Memory B cell (primary cell): ENCODE data around the gene LETM1.
"Not testable (repeated sequence)": the region's sequence is repeated elsewhere in the genome, so short reads cannot be mapped to it uniquely, and the experiment has no call there.

Source experiments
- ATAC-seq: fragments of 150-1000 bp; cut with Tn5 transposase; 2 replicates; pipeline ENCODE4 v1.10.0; 2021; ENCODE audit warnings: low read depth, mild to moderate bottlenecking, moderate library complexity
- DNase-seq, 2 donors: peaks; one replicate each; pipeline ENCODE4 v3.0.0; 2022; ENCODE audit warnings: low spot score in 2 of 2
- H3K27ac Mint-ChIP-seq: one replicate; pipeline ENCODE4 v1.8.0; 2022; ENCODE audit warnings: mild to moderate bottlenecking, moderate library complexity, mixed read lengths
- H3K27me3 Mint-ChIP-seq: one replicate; pipeline ENCODE4 v1.8.0; 2022; ENCODE audit warnings: mixed read lengths
- H3K36me3 Mint-ChIP-seq: one replicate; pipeline ENCODE4 v1.8.0; 2022; ENCODE audit warnings: mild to moderate bottlenecking, mixed read lengths
- H3K4me1 Mint-ChIP-seq: one replicate; pipeline ENCODE4 v1.8.0; 2022; ENCODE audit warnings: mixed read lengths
- H3K4me3 Mint-ChIP-seq: one replicate; pipeline ENCODE4 v1.8.0; 2022; ENCODE audit warnings: mild to moderate bottlenecking, moderate library complexity, mixed read lengths
- H3K9me3 Mint-ChIP-seq: one replicate; pipeline ENCODE4 v1.8.0; 2022; ENCODE audit warnings: mixed read lengths

Gene LETM1

DNA sequence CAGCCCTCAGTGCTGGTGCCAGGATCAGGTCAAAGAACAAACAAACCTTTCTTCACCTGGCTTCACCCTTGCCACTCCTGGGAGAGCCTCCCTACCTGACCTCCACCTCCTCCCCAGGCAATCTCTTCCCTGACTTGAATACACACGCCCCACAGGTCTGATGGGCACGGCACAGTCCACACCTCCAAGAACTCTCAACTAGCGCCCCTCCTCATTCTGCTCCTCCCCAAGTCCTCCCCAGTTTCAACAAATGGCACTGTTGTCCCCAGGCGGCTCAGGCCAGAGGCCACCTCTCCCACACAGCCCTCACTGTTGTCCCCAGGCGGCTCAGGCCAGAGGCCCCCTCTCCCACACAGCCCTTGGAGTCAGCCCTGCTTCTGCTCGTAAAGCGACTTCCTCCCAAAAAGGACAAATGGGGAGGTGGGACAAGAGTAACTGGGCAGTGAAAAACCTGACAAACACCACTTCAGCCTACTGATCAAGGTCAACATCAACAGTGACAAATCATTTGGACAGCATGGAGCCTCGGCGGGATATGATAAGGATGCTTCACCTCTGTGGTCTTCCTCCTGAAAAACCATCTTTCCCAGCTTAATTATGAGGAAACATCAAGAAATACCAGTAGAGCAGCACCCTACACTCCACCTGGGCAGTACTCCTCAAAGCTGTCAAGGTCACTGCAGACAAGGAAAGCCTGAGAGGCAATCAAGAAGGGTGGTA is 2.9 kb downstream of the LETM1 start:
- Mint-ChIP-seq H3K27ac (peak overlapping the region; percentile 58), H3K4me1 (peaks cover 16% of the 10 kb centered on the region), H3K4me3 (no peak overlapping the region), H3K27me3 (no peaks in the 10 kb centered on the region), H3K9me3 (no peaks in the 10 kb centered on the region), H3K36me3 (peaks cover 7% of the 10 kb centered on the region)
- DNase-seq (no peak), ATAC-seq (no peak)

DNA sequence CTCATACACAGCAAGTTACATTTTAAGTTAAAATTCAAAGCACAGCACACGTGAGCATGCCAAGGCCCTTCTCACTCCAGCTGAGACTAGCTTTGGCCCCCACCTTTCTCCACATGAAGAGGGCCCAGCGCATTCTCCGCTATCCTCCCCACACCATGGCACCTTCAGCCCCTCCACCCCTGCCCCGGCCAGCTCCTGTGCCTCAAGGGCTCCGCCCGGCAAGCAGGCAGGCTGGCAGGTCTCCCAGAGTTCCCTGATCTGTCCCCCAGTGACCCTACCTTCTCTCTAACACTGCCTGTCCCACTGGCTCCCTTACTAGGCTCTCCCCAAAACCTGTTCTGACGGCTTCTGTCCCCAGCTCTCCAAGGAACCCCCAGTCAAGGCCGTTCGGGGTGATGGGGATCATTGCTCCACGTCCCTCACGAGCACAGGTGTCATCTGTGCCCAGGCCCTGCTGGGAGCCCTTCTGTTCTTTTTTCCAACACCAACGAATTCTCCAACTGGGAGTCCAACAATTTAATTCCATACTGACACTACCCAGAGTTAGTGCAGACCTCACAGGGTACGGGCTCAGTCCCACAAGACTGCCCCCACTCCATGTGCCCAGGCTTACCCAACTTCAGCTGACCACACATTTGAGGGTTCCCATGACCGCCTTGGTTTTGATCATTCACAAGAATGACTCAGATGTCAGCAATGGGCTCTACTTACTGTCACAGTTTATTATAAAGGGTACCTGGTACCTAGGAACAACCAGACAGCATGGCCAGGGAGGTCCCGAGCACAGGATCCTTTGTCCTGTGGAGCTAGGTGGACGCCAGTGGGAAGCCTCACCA is 4.2 kb downstream of the LETM1 start:
- no peak for DNase-seq
- peaks cover 18% of the 10 kb centered on the region for H3K4me1 Mint-ChIP-seq
- no peaks in the 10 kb centered on the region for H3K9me3 Mint-ChIP-seq
- no peak overlapping the region for H3K27ac Mint-ChIP-seq
- H3K4me3 Mint-ChIP-seq = no peak overlapping the region
- peaks cover 8% of the 10 kb centered on the region for H3K36me3 Mint-ChIP-seq
- ATAC-seq = no peak
- no peaks in the 10 kb centered on the region for H3K27me3 Mint-ChIP-seq

DNA sequence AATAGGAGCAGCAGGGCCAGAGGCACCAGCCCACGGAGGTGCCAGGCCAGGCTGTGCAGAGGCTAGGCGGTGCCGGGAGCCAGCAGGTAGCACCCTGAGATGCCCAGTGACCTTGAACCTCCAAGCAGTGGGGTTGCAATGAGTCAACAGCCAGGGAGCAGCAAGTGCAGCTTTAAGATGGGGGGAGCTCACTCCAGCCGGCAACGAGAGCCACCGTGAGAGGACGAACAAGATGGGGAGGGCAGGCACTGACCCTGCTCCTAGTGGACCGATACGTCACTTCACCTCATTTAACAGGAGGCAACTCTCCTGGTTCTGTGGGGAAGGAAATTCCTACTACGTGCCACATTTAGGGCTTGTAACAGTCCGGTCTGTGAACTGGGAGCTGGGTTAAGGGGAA is 4.8 kb downstream of the LETM1 start:
- no peak for ATAC-seq
- Mint-ChIP-seq H3K27me3 (no peaks in the 10 kb centered on the region), H3K4me1 (peaks cover 18% of the 10 kb centered on the region), H3K36me3 (peaks cover 10% of the 10 kb centered on the region), H3K4me3 (no peak overlapping the region), H3K9me3 (no peaks in the 10 kb centered on the region), H3K27ac (no peak overlapping the region)
- DNase-seq = no peak

DNA sequence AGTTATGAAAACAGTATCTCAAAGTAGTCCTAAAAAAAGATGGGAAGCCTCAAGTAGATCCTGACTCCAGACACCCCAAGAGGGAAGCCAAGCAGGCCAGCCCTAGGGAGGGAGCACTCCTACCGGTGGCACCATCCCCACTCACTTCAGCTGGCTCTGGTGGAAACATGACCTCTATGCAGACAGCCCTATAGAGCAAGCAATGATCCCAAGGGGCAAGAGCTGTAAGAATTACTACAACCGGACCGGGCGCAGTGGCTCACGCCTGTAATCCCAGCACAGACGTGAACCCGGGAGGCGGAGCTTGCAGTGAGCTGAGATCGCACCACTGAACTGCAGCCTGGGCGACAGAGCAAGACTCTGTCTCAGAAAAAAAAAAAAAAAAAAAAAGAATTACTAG is 5.7 kb downstream of the LETM1 start:
- no peaks in the 10 kb centered on the region for H3K27me3 Mint-ChIP-seq
- H3K27ac Mint-ChIP-seq = no peak overlapping the region
- peaks cover 18% of the 10 kb centered on the region for H3K4me1 Mint-ChIP-seq
- peaks cover 10% of the 10 kb centered on the region for H3K36me3 Mint-ChIP-seq
- DNase-seq (no peak), ATAC-seq (no peak)
- H3K4me3 Mint-ChIP-seq = no peak overlapping the region
- no peaks in the 10 kb centered on the region for H3K9me3 Mint-ChIP-seq

DNA sequence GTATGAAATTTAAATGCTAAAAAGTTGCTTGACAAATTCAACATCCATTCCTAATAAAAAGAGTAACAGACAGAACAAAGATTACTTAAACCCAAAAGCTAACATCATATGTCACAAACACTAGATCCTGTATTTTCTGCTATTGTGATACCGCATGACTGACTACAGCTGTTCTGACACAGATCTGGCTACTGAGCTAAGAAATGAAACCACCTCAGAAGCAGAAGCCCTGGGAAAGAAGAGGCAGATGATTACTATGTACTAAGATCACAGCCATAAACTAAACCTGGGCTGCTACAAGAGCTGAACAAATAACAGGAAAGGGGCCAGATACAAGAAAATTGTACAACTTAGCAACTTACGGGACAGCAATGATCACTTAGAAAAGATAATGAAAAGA is 9.4 kb downstream of the LETM1 start:
- H3K9me3 Mint-ChIP-seq = no peaks in the 10 kb centered on the region
- no peak for DNase-seq
- H3K4me1 Mint-ChIP-seq = peaks cover 3% of the 10 kb centered on the region
- H3K36me3 Mint-ChIP-seq = peaks cover 13% of the 10 kb centered on the region
- no peaks in the 10 kb centered on the region for H3K27me3 Mint-ChIP-seq
- H3K27ac Mint-ChIP-seq = no peak overlapping the region
- no peak overlapping the region for H3K4me3 Mint-ChIP-seq
- ATAC-seq = no peak

DNA sequence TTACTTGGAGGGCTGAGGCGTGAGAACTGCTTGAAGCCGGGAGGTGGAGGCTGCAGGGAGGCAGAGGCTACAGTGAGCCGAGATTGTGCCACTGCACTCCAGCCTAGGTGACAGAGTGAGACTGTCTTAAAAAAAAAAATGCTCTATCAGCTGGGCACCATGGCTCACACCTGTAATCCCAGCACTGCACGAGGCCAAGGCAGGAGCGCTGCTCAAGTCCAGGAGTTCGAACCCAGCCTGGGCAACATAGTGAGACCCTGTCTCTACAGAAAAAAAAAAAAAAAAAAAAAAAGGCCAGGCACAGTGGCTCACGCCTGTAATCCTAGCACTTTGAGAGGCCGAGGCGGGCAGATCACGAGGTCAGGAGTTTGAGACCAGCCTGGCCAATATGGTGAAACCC is 11.3 kb downstream of the LETM1 start:
- H3K27ac Mint-ChIP-seq, H3K4me3 Mint-ChIP-seq, DNase-seq, H3K4me1 Mint-ChIP-seq, H3K9me3 Mint-ChIP-seq, H3K27me3 Mint-ChIP-seq, ATAC-seq: not testable (repeated sequence)
- H3K36me3 Mint-ChIP-seq = peaks cover 16% of the 10 kb centered on the region

DNA sequence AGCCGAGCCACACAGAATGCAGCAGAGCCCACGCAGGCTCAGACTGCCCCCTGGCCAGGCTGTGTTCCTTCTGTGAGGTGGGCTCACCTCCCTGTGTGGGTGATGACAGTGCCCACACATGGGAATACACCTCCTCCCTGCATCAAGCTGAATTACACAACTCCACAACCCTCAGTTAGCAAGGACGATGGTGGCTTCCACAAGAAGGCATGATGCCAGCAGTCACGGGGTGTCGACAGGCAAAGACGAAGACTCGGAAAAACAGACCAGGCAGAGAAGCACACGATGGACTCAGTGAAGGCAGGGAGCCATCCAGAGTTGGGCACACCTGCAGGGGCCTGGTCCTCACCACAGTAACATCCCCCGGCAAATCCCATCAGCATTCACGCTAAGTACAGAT is 12.1 kb downstream of the LETM1 start:
- no peaks in the 10 kb centered on the region for H3K9me3 Mint-ChIP-seq
- ATAC-seq (no peak), DNase-seq (no peak)
- no peaks in the 10 kb centered on the region for H3K27me3 Mint-ChIP-seq
- H3K4me1 Mint-ChIP-seq = peaks cover 2% of the 10 kb centered on the region
- peaks cover 22% of the 10 kb centered on the region for H3K36me3 Mint-ChIP-seq
- no peak overlapping the region for H3K27ac Mint-ChIP-seq
- no peak overlapping the region for H3K4me3 Mint-ChIP-seq

DNA sequence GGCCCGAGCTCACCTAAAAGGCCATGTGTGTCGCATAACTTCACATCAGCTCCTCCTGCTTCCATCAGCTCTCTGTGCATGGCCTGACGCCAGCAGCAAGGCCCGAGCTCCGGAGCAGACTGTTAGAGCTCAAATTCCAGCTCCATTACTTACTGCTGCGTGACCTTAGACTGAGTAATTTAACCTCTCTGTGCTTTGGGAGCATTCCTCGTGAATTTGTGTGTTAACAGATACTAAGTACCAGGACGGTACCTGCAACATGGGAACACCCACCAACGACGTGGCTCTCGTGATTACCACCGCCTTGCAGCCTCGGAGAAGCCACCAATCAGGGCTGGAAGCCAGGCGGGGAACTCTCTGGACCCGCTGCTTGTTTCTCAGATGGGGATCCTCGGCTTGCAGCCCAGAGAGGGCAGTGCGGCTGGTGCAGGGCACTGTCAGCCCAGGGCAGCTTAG is 12.9 kb downstream of the LETM1 start:
- Mint-ChIP-seq H3K4me1 (peaks cover 2% of the 10 kb centered on the region), H3K36me3 (peaks cover 22% of the 10 kb centered on the region), H3K27me3 (no peaks in the 10 kb centered on the region), H3K4me3 (no peak overlapping the region), H3K9me3 (no peaks in the 10 kb centered on the region), H3K27ac (no peak overlapping the region)
- DNase-seq (no peak), ATAC-seq (no peak)

DNA sequence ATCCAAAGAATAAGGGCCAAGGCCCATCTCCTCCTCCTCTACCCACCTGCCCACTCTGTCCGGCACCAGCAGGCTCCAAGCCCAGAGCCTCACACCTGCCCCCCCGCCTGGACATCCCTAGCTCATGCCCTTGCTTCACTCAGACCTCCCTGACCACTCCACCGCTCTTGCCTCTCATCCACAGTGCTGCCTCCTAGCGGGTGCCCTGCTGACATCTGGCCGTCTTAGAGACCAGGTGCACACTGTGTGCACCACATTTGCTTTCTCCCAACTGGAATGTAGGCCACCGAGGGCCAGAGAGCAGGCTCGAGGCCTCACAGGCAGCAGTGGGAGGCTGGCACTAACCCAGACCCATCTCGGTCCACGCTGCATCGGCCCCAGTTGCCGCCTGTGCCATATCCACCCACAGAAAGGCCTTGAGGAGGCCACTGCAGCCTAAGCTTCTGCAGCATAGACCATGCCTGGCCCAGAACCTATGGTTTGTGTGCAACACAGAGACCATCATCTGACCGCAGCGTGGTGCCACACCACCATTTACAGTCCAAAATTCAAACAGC is 13.5 kb downstream of the LETM1 start:
- Mint-ChIP-seq H3K9me3 (no peaks in the 10 kb centered on the region), H3K4me1 (peaks cover 2% of the 10 kb centered on the region), H3K27ac (no peak overlapping the region), H3K4me3 (no peak overlapping the region), H3K36me3 (peaks cover 22% of the 10 kb centered on the region), H3K27me3 (no peaks in the 10 kb centered on the region)
- ATAC-seq (no peak), DNase-seq (no peak)

DNA sequence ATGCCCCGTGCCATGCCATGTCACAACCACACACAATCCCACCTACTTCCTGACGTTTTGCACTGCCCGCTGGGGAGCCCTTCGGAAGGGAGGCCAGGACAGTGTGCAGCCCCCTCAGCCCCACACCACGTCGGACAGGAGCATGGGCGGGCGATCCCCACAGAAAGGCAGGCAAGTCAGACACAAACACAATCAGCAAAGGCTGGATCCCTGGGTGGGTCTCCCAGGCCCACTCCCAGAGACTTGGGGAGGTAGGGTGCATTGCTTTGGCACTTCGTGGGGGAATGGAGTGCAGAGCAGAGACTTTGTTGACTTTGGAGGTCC is 14.1 kb downstream of the LETM1 start:
- Mint-ChIP-seq H3K4me3 (no peak overlapping the region), H3K27me3 (no peaks in the 10 kb centered on the region), H3K9me3 (no peaks in the 10 kb centered on the region), H3K36me3 (peaks cover 24% of the 10 kb centered on the region), H3K27ac (no peak overlapping the region), H3K4me1 (no peaks in the 10 kb centered on the region)
- no peak for DNase-seq
- no peak for ATAC-seq

DNA sequence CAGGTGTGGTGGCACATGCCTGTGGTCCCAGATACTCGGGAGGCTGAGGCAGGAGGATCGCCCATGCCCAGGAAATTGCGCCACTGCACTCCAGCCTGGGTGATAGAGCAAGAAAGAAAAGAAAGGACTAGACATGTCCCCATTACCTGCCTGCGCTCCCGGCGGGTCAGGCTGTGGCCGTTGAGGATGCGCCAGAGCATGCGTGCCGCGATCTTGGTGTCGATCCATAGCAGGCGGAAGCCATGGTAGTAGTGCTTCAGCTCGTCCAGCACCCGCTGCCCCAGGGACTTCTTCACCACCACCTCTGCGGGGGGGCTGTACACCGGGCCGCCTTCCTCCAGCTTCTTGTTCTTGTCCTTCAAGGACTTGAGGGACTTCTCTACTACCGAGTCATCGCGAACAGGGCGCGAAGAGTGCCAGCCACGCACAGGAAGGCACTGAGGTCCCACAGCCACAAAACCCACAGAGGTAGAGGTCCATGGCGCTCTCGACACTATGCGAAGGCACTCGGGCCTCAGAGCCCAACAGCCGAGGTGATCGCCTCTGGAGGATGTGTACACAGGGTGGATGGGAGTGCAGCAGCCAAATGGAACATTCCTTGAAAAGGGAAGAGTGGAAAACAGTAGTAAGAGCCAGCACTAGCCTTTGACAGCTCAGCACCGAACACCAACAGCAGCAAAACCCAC is 14.6 kb downstream of the LETM1 start:
- no peak overlapping the region for H3K27ac Mint-ChIP-seq
- no peaks in the 10 kb centered on the region for H3K4me1 Mint-ChIP-seq
- H3K4me3 Mint-ChIP-seq = no peak overlapping the region
- no peaks in the 10 kb centered on the region for H3K9me3 Mint-ChIP-seq
- no peak for DNase-seq
- peaks cover 23% of the 10 kb centered on the region for H3K36me3 Mint-ChIP-seq
- no peaks in the 10 kb centered on the region for H3K27me3 Mint-ChIP-seq
- ATAC-seq = no peak

DNA sequence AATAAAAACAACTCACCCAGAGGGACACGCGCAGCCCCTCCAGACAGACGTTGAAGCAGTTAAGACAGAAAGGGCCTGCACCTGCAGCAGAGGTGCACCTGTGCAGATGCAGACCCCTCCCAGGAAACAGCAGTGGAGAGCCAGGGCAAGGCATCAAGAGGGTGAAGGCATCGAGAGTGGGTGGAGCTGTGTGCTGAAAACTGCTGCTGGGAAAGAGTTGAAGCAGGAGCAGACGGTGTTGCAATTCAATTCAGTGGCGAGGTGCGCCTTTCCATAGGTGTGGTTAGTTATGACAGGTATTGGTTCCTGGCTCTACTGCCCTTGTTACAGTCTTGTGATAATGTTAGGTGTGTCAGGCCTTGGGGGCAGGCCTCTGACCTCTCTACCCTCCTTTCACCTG is 16.7 kb downstream of the LETM1 start:
- ATAC-seq = no peak
- no peaks in the 10 kb centered on the region for H3K27me3 Mint-ChIP-seq
- peaks cover 4% of the 10 kb centered on the region for H3K4me1 Mint-ChIP-seq
- H3K36me3 Mint-ChIP-seq = peaks cover 28% of the 10 kb centered on the region
- no peak overlapping the region for H3K4me3 Mint-ChIP-seq
- no peak overlapping the region for H3K27ac Mint-ChIP-seq
- no peaks in the 10 kb centered on the region for H3K9me3 Mint-ChIP-seq
- no peak for DNase-seq

DNA sequence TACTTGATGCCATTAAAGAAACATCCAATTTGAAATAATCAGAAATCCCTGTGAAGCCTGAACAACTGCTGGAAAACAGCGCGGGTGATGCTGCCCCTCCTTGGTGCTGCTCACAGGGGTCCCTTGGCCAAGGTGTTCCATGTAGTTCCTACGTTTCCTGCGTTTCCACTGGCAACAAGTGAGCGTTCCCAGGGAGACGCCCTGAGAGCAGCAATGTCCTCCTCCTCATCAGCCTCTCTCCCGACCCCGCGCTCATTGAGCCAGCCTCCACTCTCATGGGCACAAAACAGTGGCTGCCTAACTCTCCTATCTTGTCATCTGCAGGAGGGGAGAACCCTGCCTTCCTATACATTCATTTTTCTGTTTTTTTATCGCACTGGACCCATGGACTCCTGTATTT is 18.9 kb downstream of the LETM1 start:
- Mint-ChIP-seq H3K27ac (no peak overlapping the region), H3K4me3 (no peak overlapping the region), H3K36me3 (peaks cover 27% of the 10 kb centered on the region), H3K4me1 (peaks cover 18% of the 10 kb centered on the region), H3K9me3 (no peaks in the 10 kb centered on the region), H3K27me3 (no peaks in the 10 kb centered on the region)
- ATAC-seq (no peak), DNase-seq (no peak)

DNA sequence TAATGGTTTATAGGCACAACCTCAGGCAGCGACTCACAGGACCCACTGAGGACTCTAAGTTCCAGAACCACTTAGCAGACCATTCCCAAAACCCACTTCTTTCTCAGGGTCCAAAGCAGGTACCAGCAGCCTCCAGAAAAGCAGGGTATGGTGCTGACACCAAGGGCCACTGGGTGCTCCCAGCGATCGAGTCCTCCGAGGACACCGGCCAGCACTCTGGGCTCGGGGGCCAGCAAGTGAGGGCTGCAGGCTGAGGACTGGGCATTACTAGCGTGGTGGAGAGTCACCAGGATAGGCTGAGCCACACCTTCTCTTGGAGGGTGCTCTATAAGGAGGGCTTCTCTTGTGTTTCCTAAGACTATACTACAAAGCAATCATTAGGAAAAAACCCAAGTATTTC is 19.3 kb downstream of the LETM1 start:
- peaks cover 27% of the 10 kb centered on the region for H3K36me3 Mint-ChIP-seq
- H3K4me3 Mint-ChIP-seq = no peak overlapping the region
- ATAC-seq (no peak), DNase-seq (no peak)
- H3K27ac Mint-ChIP-seq = no peak overlapping the region
- peaks cover 18% of the 10 kb centered on the region for H3K4me1 Mint-ChIP-seq
- H3K9me3 Mint-ChIP-seq = no peaks in the 10 kb centered on the region
- no peaks in the 10 kb centered on the region for H3K27me3 Mint-ChIP-seq
